ENCODE data around the gene SDK1. TPM values are rescaled to one million over a fixed set of nuclear protein-coding genes. Genes with fewer than 3 reads are reported as not detected.

Gene SDK1
- polyA plus RNA-seq, 2 donors, result 0.33 to 0.47 TPM

- Histone ChIP-seq H3K4me3 (ENCODE audit: low read depth in 1 of 2, low read length in 2 of 2) (no peak overlapping the region), H3K27ac (ENCODE audit: low read depth in 2 of 2, low read length in 1 of 2) (no peak overlapping the region), H3K9me3 (ENCODE audit: control insufficient read depth in 2 of 2, insufficient read depth in 1 of 2, low read depth in 1 of 2, low read length in 1 of 2) (no peaks in the 10 kb centered on the region), H3K4me1 (ENCODE audit: control insufficient read depth in 2 of 2, insufficient read depth in 2 of 2, low read length in 1 of 2) (no peaks in the 10 kb centered on the region), H3K36me3 (ENCODE audit: control insufficient read depth in 2 of 2, insufficient read depth in 2 of 2, low read length in 1 of 2) (no peaks in the 10 kb centered on the region), H3K27me3 (ENCODE audit: control insufficient read depth in 1 of 2, insufficient read depth in 2 of 2, low read length in 2 of 2) (no peaks in the 10 kb centered on the region)
- WGBS, 2 donors, result 82 to 94% methylated on average over 8 of the region's 8 CpGs
Observed at GRCh38 chr7:4166807-4167206, 865.8 kb downstream of the SDK1 start.

- 84 to 85% methylated on average over 10 of the region's 10 CpGs for WGBS, 2 donors
- Histone ChIP-seq H3K27ac (ENCODE audit: low read depth in 2 of 2, low read length in 1 of 2) (no peak overlapping the region), H3K9me3 (ENCODE audit: control insufficient read depth in 2 of 2, insufficient read depth in 1 of 2, low read depth in 1 of 2, low read length in 1 of 2) (no peaks in the 10 kb centered on the region), H3K27me3 (ENCODE audit: control insufficient read depth in 1 of 2, insufficient read depth in 2 of 2, low read length in 2 of 2) (no peaks in the 10 kb centered on the region), H3K36me3 (ENCODE audit: control insufficient read depth in 2 of 2, insufficient read depth in 2 of 2, low read length in 1 of 2) (no peaks in the 10 kb centered on the region), H3K4me1 (ENCODE audit: control insufficient read depth in 2 of 2, insufficient read depth in 2 of 2, low read length in 1 of 2) (no peaks in the 10 kb centered on the region), H3K4me3 (ENCODE audit: low read depth in 1 of 2, low read length in 2 of 2) (no peak overlapping the region)
Observed at GRCh38 chr7:4167385-4167910, 866.4 kb downstream of the SDK1 start.

DNA sequence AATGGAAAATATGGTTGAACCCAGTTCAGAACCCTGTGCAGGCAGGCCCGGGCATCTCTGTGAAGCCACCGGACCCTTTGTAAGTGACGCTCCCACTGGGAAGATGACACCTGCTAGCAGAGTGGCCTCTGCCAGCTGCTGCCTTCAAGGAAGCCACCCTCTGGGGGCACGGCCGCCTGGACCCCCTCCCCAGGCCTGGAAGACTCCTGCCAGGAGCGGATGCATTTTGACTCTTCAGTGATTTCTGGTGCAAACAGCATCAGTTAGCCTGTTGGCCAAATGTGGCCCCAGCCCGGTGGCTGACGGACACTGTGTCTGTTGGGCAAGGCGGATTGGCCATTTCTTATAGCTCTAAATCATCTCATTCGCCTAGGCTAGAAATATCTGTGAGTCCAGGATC is 867.0 kb downstream of the SDK1 start:
- no peak overlapping the region for H3K4me3 ChIP-seq (ENCODE audit: low read depth in 1 of 2, low read length in 2 of 2)
- H3K9me3 ChIP-seq (ENCODE audit: control insufficient read depth in 2 of 2, insufficient read depth in 1 of 2, low read depth in 1 of 2, low read length in 1 of 2), result no peaks in the 10 kb centered on the region
- H3K36me3 ChIP-seq (ENCODE audit: control insufficient read depth in 2 of 2, insufficient read depth in 2 of 2, low read length in 1 of 2), result no peaks in the 10 kb centered on the region
- H3K27me3 ChIP-seq (ENCODE audit: control insufficient read depth in 1 of 2, insufficient read depth in 2 of 2, low read length in 2 of 2), result no peaks in the 10 kb centered on the region
- H3K27ac ChIP-seq (ENCODE audit: low read depth in 2 of 2, low read length in 1 of 2), result no peak overlapping the region
- H3K4me1 ChIP-seq (ENCODE audit: control insufficient read depth in 2 of 2, insufficient read depth in 2 of 2, low read length in 1 of 2), result no peaks in the 10 kb centered on the region
- 94 to 98% methylated on average over 10 of the region's 10 CpGs for WGBS, 2 donors

GRCh38 chr7:4168541-4168940 is 867.5 kb downstream of the SDK1 start:
- no peaks in the 10 kb centered on the region for H3K9me3 ChIP-seq (ENCODE audit: control insufficient read depth in 2 of 2, insufficient read depth in 1 of 2, low read depth in 1 of 2, low read length in 1 of 2)
- no peaks in the 10 kb centered on the region for H3K36me3 ChIP-seq (ENCODE audit: control insufficient read depth in 2 of 2, insufficient read depth in 2 of 2, low read length in 1 of 2)
- no peaks in the 10 kb centered on the region for H3K27me3 ChIP-seq (ENCODE audit: control insufficient read depth in 1 of 2, insufficient read depth in 2 of 2, low read length in 2 of 2)
- WGBS, 2 donors, result 49 to 56% methylated on average over 7 of the region's 7 CpGs
- H3K27ac ChIP-seq (ENCODE audit: low read depth in 2 of 2, low read length in 1 of 2), result no peak overlapping the region
- H3K4me1 ChIP-seq (ENCODE audit: control insufficient read depth in 2 of 2, insufficient read depth in 2 of 2, low read length in 1 of 2), result no peaks in the 10 kb centered on the region
- H3K4me3 ChIP-seq (ENCODE audit: low read depth in 1 of 2, low read length in 2 of 2), result no peak overlapping the region

- Histone ChIP-seq H3K4me3 (ENCODE audit: low read depth in 1 of 2, low read length in 2 of 2) (no peak overlapping the region), H3K36me3 (ENCODE audit: control insufficient read depth in 2 of 2, insufficient read depth in 2 of 2, low read length in 1 of 2) (no peaks in the 10 kb centered on the region), H3K4me1 (ENCODE audit: control insufficient read depth in 2 of 2, insufficient read depth in 2 of 2, low read length in 1 of 2) (no peaks in the 10 kb centered on the region), H3K9me3 (ENCODE audit: control insufficient read depth in 2 of 2, insufficient read depth in 1 of 2, low read depth in 1 of 2, low read length in 1 of 2) (no peaks in the 10 kb centered on the region), H3K27me3 (ENCODE audit: control insufficient read depth in 1 of 2, insufficient read depth in 2 of 2, low read length in 2 of 2) (no peaks in the 10 kb centered on the region), H3K27ac (ENCODE audit: low read depth in 2 of 2, low read length in 1 of 2) (no peak overlapping the region)
- 49 to 60% methylated on average over 10 of the region's 10 CpGs for WGBS, 2 donors
Observed at GRCh38 chr7:4169455-4169854, 868.4 kb downstream of the SDK1 start.

DNA sequence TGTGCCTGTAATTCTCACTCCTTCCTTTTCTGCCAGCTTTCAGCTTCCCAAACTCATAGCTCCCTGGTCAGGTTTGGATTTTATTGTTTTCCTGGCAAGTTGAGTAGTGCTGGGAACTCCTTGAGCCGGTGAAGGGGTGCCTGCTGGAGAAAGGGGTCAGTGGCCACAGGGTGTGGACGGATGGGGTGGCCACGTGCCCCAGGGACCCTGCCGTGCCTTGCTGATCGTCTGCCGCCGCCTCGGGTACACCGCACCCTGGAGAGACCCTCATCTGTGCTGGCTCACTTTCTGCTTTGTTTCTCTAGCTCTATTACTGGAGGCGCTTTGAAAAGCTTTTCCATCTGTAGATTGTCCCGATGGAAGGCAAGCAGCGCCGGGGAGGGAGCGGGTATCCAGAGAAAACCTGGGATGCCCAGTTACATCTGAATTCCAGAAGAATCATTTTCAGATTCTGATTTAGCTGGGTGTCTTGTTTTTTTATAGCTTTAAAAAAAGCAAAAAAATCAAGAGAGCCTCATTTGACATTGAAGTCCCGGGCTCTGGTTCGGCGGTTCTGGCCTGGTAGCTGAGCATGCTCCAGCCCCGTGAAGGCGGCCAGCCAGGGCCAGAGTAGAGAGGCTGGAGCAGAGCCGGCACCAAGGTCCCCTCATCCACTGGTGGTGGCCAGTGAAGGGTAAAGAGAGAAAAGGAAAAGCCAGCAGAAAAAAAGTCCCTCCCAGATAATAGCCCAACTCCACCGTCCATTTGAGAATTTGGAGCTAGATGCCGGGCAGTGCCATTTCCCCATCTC is 870.1 kb downstream of the SDK1 start:
- Histone ChIP-seq H3K4me3 (ENCODE audit: low read depth in 1 of 2, low read length in 2 of 2) (no peak overlapping the region), H3K9me3 (ENCODE audit: control insufficient read depth in 2 of 2, insufficient read depth in 1 of 2, low read depth in 1 of 2, low read length in 1 of 2) (no peaks in the 10 kb centered on the region), H3K27ac (ENCODE audit: low read depth in 2 of 2, low read length in 1 of 2) (no peak overlapping the region), H3K36me3 (ENCODE audit: control insufficient read depth in 2 of 2, insufficient read depth in 2 of 2, low read length in 1 of 2) (no peaks in the 10 kb centered on the region), H3K27me3 (ENCODE audit: control insufficient read depth in 1 of 2, insufficient read depth in 2 of 2, low read length in 2 of 2) (no peaks in the 10 kb centered on the region), H3K4me1 (ENCODE audit: control insufficient read depth in 2 of 2, insufficient read depth in 2 of 2, low read length in 1 of 2) (peaks cover 4 to 5% of the 10 kb centered on the region in 2 donors)
- WGBS, 2 donors, result 91 to 93% methylated on average over 22 of the region's 22 CpGs

DNA sequence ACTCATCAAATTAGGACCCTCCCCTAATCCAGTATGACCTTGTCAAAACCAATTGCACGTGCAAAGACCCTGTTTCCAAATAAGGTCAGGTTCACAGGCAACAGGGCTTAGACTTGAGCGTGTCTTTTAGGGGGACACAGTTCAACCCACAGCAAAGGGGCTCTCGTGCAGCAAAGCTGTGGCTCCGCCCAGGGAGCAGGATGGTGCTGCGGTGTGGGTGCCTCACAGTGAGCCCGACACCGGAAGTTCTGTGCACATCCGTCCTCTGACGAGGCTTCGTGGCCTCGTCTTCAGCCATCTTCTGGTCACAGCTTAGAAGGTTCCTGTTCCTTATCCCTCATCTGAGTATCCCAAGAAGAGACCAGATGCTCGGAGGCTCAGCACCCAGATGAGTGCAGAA is 871.8 kb downstream of the SDK1 start:
- Histone ChIP-seq H3K27ac (ENCODE audit: low read depth in 2 of 2, low read length in 1 of 2) (no peak overlapping the region), H3K27me3 (ENCODE audit: control insufficient read depth in 1 of 2, insufficient read depth in 2 of 2, low read length in 2 of 2) (no peaks in the 10 kb centered on the region), H3K36me3 (ENCODE audit: control insufficient read depth in 2 of 2, insufficient read depth in 2 of 2, low read length in 1 of 2) (no peaks in the 10 kb centered on the region), H3K9me3 (ENCODE audit: control insufficient read depth in 2 of 2, insufficient read depth in 1 of 2, low read depth in 1 of 2, low read length in 1 of 2) (no peaks in the 10 kb centered on the region), H3K4me3 (ENCODE audit: low read depth in 1 of 2, low read length in 2 of 2) (no peak overlapping the region), H3K4me1 (ENCODE audit: control insufficient read depth in 2 of 2, insufficient read depth in 2 of 2, low read length in 1 of 2) (peaks cover 4 to 5% of the 10 kb centered on the region in 2 donors)
- whole genome bisulfite sequencing, 2 donors, result 92% methylated on average over 12 of the region's 12 CpGs

DNA sequence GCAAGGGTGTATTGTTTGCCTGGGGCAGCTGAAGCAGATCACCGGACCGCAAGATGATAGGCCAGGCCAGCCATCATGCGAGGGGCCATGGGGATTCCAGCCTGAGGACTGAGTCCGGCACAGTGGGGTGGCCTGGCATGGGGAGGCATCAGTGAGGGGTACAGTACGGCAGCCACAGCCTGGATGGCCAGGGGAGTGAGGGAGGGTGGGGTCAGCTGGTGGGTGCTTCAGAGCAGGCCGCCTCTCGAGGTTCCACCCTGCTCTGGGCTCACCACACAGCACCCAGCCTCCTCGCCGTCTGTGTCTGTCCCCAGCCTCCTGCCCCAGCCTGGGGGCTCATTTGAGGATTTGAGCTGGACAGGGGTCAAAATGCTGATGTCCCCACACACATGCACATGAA is 872.6 kb downstream of the SDK1 start:
- H3K4me3 ChIP-seq (ENCODE audit: low read depth in 1 of 2, low read length in 2 of 2), result no peak overlapping the region
- WGBS, 2 donors, result 90 to 95% methylated on average over 9 of the region's 9 CpGs
- H3K4me1 ChIP-seq (ENCODE audit: control insufficient read depth in 2 of 2, insufficient read depth in 2 of 2, low read length in 1 of 2), result peaks cover 4 to 5% of the 10 kb centered on the region in 2 donors
- no peak overlapping the region for H3K27ac ChIP-seq (ENCODE audit: low read depth in 2 of 2, low read length in 1 of 2)
- H3K36me3 ChIP-seq (ENCODE audit: control insufficient read depth in 2 of 2, insufficient read depth in 2 of 2, low read length in 1 of 2), result no peaks in the 10 kb centered on the region
- no peaks in the 10 kb centered on the region for H3K27me3 ChIP-seq (ENCODE audit: control insufficient read depth in 1 of 2, insufficient read depth in 2 of 2, low read length in 2 of 2)
- no peaks in the 10 kb centered on the region for H3K9me3 ChIP-seq (ENCODE audit: control insufficient read depth in 2 of 2, insufficient read depth in 1 of 2, low read depth in 1 of 2, low read length in 1 of 2)

DNA sequence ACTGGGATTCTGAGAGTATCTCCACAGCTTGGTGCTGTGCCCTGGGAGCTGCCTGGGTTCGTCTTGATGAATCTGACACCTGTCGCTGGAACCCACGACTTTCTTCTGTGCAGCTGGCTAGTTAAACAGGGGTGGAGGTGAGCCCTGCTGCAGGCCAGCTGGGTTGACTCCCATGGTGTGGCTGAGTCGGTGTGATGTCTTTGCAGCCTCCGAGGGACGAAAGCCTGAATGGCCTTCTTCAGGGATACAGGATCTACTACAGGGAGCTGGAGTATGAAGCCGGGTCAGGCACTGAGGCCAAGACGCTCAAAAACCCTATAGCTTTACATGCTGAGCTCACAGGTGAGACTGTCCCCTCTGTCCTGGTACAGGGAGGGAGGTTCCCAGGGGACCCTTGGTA is 873.0 kb downstream of the SDK1 start:
- Histone ChIP-seq H3K4me3 (ENCODE audit: low read depth in 1 of 2, low read length in 2 of 2) (no peak overlapping the region), H3K27ac (ENCODE audit: low read depth in 2 of 2, low read length in 1 of 2) (no peak overlapping the region), H3K9me3 (ENCODE audit: control insufficient read depth in 2 of 2, insufficient read depth in 1 of 2, low read depth in 1 of 2, low read length in 1 of 2) (no peaks in the 10 kb centered on the region), H3K27me3 (ENCODE audit: control insufficient read depth in 1 of 2, insufficient read depth in 2 of 2, low read length in 2 of 2) (no peaks in the 10 kb centered on the region), H3K36me3 (ENCODE audit: control insufficient read depth in 2 of 2, insufficient read depth in 2 of 2, low read length in 1 of 2) (no peaks in the 10 kb centered on the region), H3K4me1 (ENCODE audit: control insufficient read depth in 2 of 2, insufficient read depth in 2 of 2, low read length in 1 of 2) (peaks cover 4 to 5% of the 10 kb centered on the region in 2 donors)
- WGBS, 2 donors, result 90 to 92% methylated on average over 8 of the region's 8 CpGs

DNA sequence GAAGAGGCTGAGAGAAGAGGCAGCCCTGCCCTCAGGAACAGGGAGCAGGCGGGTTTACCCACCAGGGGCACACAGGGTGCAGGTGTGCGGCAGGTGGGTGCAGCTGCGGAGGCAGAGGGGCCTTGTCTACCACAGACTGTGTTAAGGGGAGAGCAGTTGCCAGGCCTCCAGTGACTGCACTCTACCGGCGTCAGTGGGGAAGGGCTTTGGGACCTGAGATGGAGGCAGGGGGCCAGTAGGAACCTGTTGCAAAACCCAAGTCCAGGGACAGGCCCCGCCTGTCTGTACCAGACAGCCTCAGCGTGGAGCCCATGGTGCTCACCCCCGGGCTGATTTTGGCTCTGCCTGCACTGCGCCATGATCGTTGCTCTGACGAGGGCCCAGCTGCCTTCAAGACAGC is 873.4 kb downstream of the SDK1 start:
- Histone ChIP-seq H3K4me1 (ENCODE audit: control insufficient read depth in 2 of 2, insufficient read depth in 2 of 2, low read length in 1 of 2) (peaks cover 4 to 5% of the 10 kb centered on the region in 2 donors), H3K36me3 (ENCODE audit: control insufficient read depth in 2 of 2, insufficient read depth in 2 of 2, low read length in 1 of 2) (no peaks in the 10 kb centered on the region), H3K27me3 (ENCODE audit: control insufficient read depth in 1 of 2, insufficient read depth in 2 of 2, low read length in 2 of 2) (no peaks in the 10 kb centered on the region), H3K4me3 (ENCODE audit: low read depth in 1 of 2, low read length in 2 of 2) (no peak overlapping the region), H3K27ac (ENCODE audit: low read depth in 2 of 2, low read length in 1 of 2) (no peak overlapping the region), H3K9me3 (ENCODE audit: control insufficient read depth in 2 of 2, insufficient read depth in 1 of 2, low read depth in 1 of 2, low read length in 1 of 2) (no peaks in the 10 kb centered on the region)
- 90% methylated on average over 11 of the region's 11 CpGs for WGBS, 2 donors

All from esophagus (tissue), 2 donors.